Pancreas (tissue), 10 donors: ENCODE results near the gene INO80B. TPM values are rescaled to one million over a fixed set of nuclear protein-coding genes. Genes with fewer than 3 reads are reported as not detected.

Source experiments
- ATAC-seq, 4 donors: fragments of 200-7000 bp; cut with Tn5 transposase; one replicate each; pipeline versions ENCODE4 v1.8.0 to v1.9.1; 2020; ENCODE audit warnings: mild to moderate bottlenecking in 4 of 4, moderate library complexity in 4 of 4
- DNase-seq, 6 donors: peaks; one replicate each; pipeline ENCODE4 v3.0.0-alpha.2; 2020
- FAIRE-seq: peaks from 2 replicates; lab custom pipeline; 2012; peaks lifted over from hg19 to GRCh38; lab: Jason Lieb, UNC
- H3K27ac ChIP-seq, 4 donors: fragments of 200-600 bp; sonication (generic); 1 replicate in 3 of 4; 2 replicates in 1 of 4; pipeline versions ENCODE4 v1.5.0 to v1.8.0; 2020
- H3K27me3 ChIP-seq, 4 donors: fragments of 200-600 bp; one replicate each; pipeline ENCODE4 v1.8.0; 2021
- H3K36me3 ChIP-seq, 3 donors: fragments of 200-600 bp; sonication (generic) in 1 of 3; one replicate each; pipeline versions ENCODE4 v1.5.0 to v1.8.0; 2020 to 2021
- H3K4me1 ChIP-seq, 3 donors: fragments of 200-600 bp; one replicate each; pipeline ENCODE4 v1.8.0; 2021
- H3K4me3 ChIP-seq, 4 donors: fragments of 200-600 bp; sonication (generic) in 2 of 4; one replicate each; pipeline versions ENCODE4 v1.5.0 to v1.8.0; 2020 to 2021
- H3K9me3 ChIP-seq, 4 donors: fragments of 200-600 bp; one replicate each; pipeline ENCODE4 v1.8.0; 2021
- CTCF ChIP-seq, 4 donors: fragments of 200-600 bp; sonication (generic) in 3 of 4; IDR thresholded peaks; one replicate each; pipeline versions ENCODE4 v1.5.0 to v1.8.0; 2021; ENCODE audit warnings: antibody characterized with exemption in 4 of 4
- WGBS, 2 donors: extraction: QIAGEN DNeasy Blood & Tissue Kit; methylation state at CpG; one replicate each; pipeline ENCODE4 v1.1.7; 2013; 5-methylcytosine and 5-hydroxymethylcytosine counted together
- intact Hi-C, 3 donors: fragments of 100-400 bp; cut with DNase I; formaldehyde crosslinking; loops; one replicate each; pipeline versions ENCODE4 v1.11.1 to v1.14.2; 2022
- polyA plus RNA-seq, 2 donors: library from polyadenylated mRNA; stranded (reverse); fragments of 200-250 nt; gene quantifications; one replicate each; pipeline ENCODE4 v1.2.3, GENCODE V29; 2013
- total RNA-seq, 6 donors: library from RNA; stranded (reverse); fragmentation: NEBNext Ultra II Directional in 4 of 6; extraction: Animal tissue kit (Norgen Biotek cat#: 25700) in 4 of 6; gene quantifications; one replicate each; pipeline versions ENCODE4 v1.2.1 to v1.2.4, GENCODE V29; 2021 to 2023
- donor health status: healthy with polysubstance abuse.
- donor health status: DM: no; HTN: no; CAD: no; lungs with moderate emphysema.
- donor health status: DM: no; HTN: no; CAD: no.
- donor health status: control.
- donor health status: control.
- donor health status: Bipolar disorder and iron deficiency.
- donor health status: DM: yes; HTN: yes; CAD: no.
- donor health status: DM: no; HTN: no; CAD: no.
- donor health status: DM: no; HTN: no; CAD: no.
- donor health status: DM: yes; HTN: yes; CAD: no.

Gene INO80B
- total and polyA plus RNA-seq, 8 donors, result 17.1 to 68.7 (median 29.4) TPM

GRCh38 chr2:74498500-74499266, 43.8 kb downstream of the INO80B start:
- DNase-seq, result no peak
- WGBS, 2 donors, result 6 to 7% methylated on average over 41 of the region's 41 CpGs
- ATAC-seq, result peak in 2 of 4 donors; percentile 2 to 4
- H3K36me3 ChIP-seq, result no peaks in the 10 kb centered on the region
- H3K27ac ChIP-seq, result no peak overlapping the region
- intact Hi-C loops, result no loop called here
- no peak for TF ChIP-seq CTCF (IDR thresholded peaks at IDR 0.05)
- H3K27me3 ChIP-seq, result peaks cover 0 to 6% (median 0%) of the 10 kb centered on the region in 4 donors
- H3K9me3 ChIP-seq, result no peaks in the 10 kb centered on the region
- peaks cover 0 to 12% (median 6%) of the 10 kb centered on the region in 3 donors for H3K4me1 ChIP-seq
- no peak for FAIRE-seq
- peak overlapping the region in 3 of 4 donors; percentile 7 to 41 (median 23) for H3K4me3 ChIP-seq

DNA sequence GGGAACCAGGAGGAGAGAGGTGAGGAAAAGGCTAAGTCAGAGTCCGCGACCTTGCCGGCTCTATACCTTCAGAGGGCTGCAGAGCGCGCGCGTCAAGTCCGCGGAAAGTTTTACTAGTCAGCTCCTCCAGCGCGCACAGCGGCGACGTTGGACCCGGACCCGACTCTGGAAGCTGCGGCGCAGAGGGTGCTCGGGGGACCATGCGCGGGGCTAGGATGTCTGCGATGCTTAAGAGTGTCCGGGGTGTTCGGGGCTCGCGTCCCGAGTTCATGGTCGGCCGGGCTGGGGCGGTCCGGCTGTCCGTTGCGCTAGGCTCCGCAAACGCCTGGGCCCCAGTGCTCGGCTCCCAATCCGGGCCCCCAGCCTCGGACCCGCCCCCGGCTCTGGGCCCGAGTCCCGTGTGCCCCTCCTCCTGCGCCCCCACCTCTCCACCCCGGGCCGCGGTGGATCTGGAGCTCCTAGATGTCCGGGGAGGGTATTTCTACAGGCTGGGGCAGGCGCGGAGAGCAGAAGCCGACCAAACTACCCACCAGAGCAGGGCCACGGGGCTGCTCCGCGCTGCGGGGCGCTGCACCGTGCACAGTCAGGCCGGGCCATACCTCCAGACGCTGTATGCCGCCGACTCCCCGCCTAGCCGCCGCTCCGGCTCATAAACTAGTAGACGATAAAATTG, 44.5 kb downstream of the INO80B start, which contains the start of gene LBX2:
TSS of gene LBX2 (minus strand) at position 337 of the 673 bp plus-strand sequence. CDS start at position 271, 66 bp downstream.
- H3K27ac ChIP-seq, result no peak within 1 kb of the TSS
- FAIRE-seq, result no peak
- H3K4me1 ChIP-seq, result peaks cover 0 to 15% (median 6%) of the 10 kb centered on the region in 3 donors
- TF ChIP-seq CTCF (IDR thresholded peaks at IDR 0.05), result no peak
- H3K36me3 ChIP-seq, result no peaks in the 10 kb centered on the region
- no peak for ATAC-seq
- peak within 1 kb of the TSS in 3 of 4 donors; percentile 7 to 41 (median 23) for H3K4me3 ChIP-seq
- H3K27me3 ChIP-seq, result peaks cover 0 to 6% (median 0%) of the 10 kb centered on the region in 4 donors
- 12 to 13% methylated on average over 58 to 65 of the region's 65 CpGs for WGBS, 2 donors
- no peaks in the 10 kb centered on the region for H3K9me3 ChIP-seq
- DNase-seq, result peak in 2 of 6 donors; percentile 63 to 66
- intact Hi-C loops, result no loop called here

DNA sequence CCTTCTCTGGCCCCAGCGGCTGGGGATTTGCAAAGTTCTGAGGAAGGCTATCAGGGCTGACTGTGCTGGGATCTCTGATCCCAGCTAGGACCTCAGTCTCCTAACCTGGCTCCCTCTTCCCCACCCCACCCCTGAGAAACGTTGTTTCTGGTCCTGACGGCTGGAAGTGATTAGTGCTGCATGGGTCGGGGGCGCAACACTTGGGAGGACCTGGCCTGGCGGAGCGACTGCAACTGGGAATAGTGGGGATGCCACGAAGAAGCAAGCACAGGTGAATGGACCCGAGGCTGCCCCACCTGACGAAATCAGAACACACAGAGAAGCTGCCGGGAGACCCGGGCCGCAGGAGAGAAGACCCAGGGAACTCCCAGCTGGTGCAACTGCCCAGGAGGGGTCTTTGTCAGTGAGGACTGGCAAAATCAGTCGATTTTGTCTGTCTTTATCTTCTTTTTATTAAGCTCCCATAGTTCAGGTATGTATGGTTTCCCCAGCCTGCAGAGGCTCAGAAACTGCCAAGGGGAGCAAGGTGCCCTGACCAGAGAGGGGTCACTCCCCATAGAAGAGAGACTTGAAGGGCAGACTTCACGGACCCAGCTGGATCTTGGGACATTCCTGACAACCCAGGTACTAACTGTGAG, 45.2 kb downstream of the INO80B start:
- H3K27ac ChIP-seq, result no peak overlapping the region
- no peaks in the 10 kb centered on the region for H3K9me3 ChIP-seq
- peaks cover 0 to 6% (median 0%) of the 10 kb centered on the region in 4 donors for H3K27me3 ChIP-seq
- intact Hi-C loops, result no loop called here
- H3K36me3 ChIP-seq, result no peaks in the 10 kb centered on the region
- no peak for TF ChIP-seq CTCF (IDR thresholded peaks at IDR 0.05)
- FAIRE-seq (no peak), ATAC-seq (no peak), DNase-seq (no peak)
- WGBS, 2 donors, result 70% methylated on average over 15 of the region's 15 CpGs
- no peak overlapping the region for H3K4me3 ChIP-seq
- H3K4me1 ChIP-seq, result peaks cover 0 to 15% (median 6%) of the 10 kb centered on the region in 3 donors

DNA sequence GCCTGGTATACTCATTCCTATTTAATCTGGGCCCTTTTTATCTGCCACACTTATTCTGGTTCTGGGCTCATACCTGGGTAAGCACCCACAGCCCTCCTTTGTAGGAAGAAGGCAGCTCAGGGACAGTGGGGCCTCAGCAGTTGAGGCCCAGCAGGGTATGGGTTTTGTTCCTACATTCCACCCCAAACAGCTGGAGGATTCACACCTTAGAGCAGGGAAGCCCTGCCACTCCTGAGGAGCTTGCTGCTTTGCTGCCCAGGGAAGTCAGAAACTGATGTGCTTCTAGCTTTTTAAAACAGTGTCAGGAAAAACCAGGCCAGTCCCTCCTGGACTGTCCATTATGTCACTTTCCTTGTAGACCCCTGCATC, 45.7 kb downstream of the INO80B start:
- DNase-seq (no peak), ATAC-seq (no peak), FAIRE-seq (no peak)
- no peak for TF ChIP-seq CTCF (IDR thresholded peaks at IDR 0.05)
- Histone ChIP-seq H3K27me3 (peaks cover 0 to 6% (median 0%) of the 10 kb centered on the region in 4 donors), H3K27ac (no peak overlapping the region), H3K4me3 (no peak overlapping the region), H3K9me3 (no peaks in the 10 kb centered on the region), H3K4me1 (peaks cover 0 to 20% (median 7%) of the 10 kb centered on the region in 3 donors), H3K36me3 (no peaks in the 10 kb centered on the region)
- intact Hi-C loops, result no loop called here
